SW480 (cell line): Measurements from ENCODE around the gene ADPRM.
"Not testable (repeated sequence)": the region's sequence is repeated elsewhere in the genome, so short reads cannot be mapped to it uniquely, and the experiment has no call there.

Experiments
- DNase-seq: peaks from one replicate; pipeline ENCODE4 v3.0.0-alpha.2; 2016; ENCODE audit warnings: low spot score

ADPRM gene

GRCh38 chr17:10699856-10700255 is 2.5 kb downstream of the ADPRM start:
- no peak for DNase-seq

DNA sequence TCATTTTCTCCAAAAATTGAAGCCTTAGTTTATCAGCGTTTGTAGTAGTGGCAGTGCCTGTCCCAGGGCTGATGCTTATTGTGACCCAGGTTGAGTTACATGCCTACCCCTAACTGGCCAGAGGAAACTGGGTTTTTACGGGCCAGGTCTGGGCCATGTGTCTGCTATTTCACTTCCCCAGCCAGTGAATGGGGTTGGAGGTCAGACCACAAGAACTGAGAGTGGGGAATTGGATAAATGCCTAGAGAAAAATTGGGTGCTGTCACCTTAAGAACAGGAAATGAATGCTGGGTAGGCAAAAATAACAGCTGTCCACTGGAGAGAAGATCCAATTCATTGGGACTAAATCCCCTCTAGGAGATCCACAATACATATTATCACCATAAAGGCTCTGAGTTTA is 5.2 kb downstream of the ADPRM start:
- no peak for DNase-seq

DNA sequence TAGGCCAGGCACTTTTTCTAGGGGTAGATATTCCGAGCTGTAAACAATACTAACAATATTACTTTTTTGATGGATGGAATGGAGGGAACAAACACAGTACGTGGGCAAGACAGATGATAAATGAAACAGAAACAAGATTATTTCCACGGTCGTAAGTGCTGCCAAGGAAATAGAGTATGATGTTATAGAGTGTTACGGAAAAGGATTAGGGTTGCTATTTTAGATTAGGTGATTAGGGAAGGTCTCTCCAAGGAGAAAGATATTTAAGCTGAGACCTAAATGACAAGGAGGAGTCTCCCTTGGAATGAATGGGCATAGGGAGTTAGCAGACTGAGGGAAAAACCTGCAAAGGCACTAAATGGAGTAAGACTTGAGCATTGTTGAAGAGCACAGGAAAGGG is 8.3 kb downstream of the ADPRM start:
- no peak for DNase-seq

DNA sequence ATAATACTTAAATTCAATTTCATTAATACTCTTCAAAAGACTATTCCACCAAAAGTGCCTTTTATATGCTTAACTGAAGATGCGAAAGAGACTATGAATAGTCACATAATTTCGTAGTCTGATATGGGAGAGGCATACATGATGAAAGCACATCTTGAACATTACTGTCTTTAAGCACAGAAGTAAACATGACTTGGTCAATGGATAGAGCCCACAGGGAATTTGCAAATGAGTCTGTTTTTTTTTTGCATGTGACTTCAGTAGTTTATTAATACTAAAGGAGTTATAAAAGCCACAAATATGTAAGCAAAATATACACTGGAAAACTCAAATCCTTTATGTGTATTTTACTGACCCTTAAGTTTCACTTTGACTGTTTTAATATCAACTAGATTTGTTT is 15.9 kb downstream of the ADPRM start:
- no peak for DNase-seq

- DNase-seq, result no peak
Observed at GRCh38 chr17:10716218-10716617, 18.8 kb downstream of the ADPRM start.

DNA sequence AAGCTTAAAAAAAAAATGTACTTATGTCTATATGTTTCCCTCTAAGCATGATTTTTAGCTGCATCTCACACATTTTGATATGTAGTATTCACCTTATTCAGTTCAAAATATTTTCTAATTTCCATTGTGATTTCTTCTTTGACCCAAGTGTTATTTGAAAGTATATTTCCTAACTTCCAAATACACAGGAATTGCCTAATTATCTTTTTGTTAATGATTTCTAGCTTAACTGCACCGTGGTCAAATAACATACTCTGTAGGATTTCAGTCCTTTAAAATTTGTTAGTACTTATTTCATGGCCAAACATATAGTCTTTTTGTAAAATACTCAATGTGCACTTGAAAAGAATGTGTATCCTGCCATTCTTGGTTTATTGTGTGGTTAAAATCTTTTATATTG is 21.2 kb downstream of the ADPRM start:
- no peak for DNase-seq

DNA sequence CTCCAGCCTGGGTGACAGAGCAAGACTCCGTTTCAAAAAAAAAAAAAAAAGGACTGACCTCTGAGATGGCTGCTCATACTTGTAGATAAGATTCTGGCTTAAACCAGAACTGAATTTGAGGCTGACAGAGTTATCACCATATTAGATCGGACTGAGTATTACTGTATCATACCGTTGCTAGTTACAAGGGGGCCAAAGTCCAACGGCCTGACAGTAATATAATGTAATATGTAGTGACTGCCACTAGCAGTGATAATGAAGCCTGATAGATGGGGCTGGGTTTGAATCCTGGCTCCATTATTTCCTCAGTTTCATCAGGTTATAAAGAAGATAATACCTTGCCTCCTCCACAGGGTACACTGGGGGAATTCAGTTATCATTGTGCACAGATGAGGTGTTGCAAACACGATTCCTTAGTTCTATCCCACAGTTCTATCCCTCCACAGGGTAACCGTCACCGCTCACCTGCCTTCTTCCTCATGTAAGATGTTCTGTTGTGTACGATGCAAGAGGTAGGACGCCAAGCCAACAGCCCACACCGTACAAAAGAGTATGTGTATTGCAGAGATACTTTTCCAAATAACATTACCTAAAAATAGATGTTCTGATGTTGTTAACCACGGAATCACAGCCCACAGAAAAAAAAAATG is 27.3 kb downstream of the ADPRM start:
- no peak for DNase-seq

GRCh38 chr17:10725262-10725661 is 27.9 kb downstream of the ADPRM start:
- no peak for DNase-seq

GRCh38 chr17:10726196-10726595 is 28.8 kb downstream of the ADPRM start:
- no peak for DNase-seq

DNA sequence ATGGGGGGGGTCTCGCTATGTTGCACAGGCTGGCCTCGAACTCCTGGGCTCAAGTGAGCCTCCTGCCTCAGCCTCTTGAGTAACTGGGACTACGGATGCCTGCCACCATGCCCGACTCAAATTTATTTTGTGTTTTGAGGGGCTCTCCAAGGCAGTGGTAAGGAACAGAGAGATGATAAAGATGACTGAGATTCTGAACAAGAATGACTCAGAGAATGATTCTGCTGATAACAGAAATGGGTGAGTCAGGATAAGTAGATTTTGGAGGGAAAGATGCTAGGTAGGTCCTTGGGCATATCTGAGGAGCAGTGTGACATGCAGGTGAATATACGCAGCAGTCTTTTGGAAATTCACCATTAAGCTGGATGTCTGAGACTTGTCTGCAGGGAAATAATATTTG is 29.8 kb downstream of the ADPRM start:
- DNase-seq, result no peak

- no peak for DNase-seq
Observed at GRCh38 chr17:10728331-10728892, 31.0 kb downstream of the ADPRM start.

GRCh38 chr17:10729334-10730193 is 32.2 kb downstream of the ADPRM start, which contains the start of gene TMEM220:
Gene TMEM220 (minus strand): TSS chr17:10730023. CDS start chr17:10729851, 172 bp downstream.
- no peak for DNase-seq

DNA sequence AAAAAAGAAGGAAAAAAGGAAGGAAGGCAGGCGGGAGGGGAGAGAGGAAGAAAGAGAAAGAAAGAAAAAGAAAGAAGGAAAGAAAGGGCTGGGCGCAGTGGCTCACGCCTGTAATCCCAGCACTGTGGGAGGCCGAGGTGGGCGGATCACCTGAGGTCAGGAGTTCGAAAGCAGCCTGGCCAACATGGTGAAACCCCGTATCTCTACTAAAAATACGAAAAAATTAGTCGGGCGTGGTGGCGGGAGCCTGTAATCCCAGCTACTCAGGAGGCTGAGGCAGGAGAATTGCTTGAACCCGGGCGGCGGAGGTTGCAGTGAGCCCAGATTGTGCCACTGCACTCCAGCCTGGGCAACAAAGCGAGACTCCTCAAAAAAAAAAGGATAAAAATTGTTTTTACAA is 32.9 kb downstream of the ADPRM start:
- DNase-seq, result not testable (repeated sequence)

- DNase-seq, result no peak
Observed at GRCh38 chr17:10731408-10731879, 34.0 kb downstream of the ADPRM start.

GRCh38 chr17:10732121-10732520 is 34.7 kb downstream of the ADPRM start:
- not testable (repeated sequence) for DNase-seq

GRCh38 chr17:10733666-10734065 is 36.3 kb downstream of the ADPRM start:
- DNase-seq, result no peak

DNA sequence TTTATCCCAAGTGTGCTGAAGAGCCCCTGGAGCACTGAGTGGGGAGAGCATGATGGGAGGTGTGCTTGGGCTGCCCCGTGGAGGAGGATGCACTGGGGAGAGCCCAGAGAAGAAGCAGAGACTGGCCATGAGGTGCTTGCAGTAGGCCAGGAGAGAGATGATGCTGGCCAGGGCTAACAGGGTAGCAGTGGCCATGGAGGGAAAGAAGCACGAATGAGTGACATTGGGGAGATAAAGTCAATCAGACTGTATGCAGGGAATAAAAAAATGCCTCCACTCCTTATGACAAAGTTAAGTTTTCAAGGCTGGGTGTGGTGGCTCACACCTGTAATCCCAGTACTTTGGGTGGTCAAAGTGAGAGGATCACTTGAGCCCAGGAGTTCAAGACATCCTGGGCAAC is 37.9 kb downstream of the ADPRM start:
- DNase-seq, result no peak

DNA sequence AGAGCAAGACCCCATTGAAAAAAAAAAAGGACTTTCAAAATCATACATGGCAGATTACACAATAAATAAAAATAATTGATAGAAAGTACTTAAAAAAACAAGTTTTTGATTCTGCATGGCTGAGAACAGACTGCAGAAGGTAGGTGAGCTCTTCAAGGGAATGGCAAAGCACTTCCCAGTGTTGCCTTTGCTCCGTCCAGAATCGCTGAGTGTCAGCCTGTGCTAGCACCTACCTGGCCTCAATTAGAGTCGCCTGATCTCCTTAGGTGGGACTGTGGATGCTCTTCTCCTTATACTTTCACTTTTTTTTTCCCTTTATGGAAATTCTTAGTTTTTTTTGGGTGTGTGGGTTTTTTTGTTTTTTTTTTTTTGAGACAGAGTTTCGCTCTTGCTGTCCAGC is 38.4 kb downstream of the ADPRM start:
- DNase-seq, result no peak

DNA sequence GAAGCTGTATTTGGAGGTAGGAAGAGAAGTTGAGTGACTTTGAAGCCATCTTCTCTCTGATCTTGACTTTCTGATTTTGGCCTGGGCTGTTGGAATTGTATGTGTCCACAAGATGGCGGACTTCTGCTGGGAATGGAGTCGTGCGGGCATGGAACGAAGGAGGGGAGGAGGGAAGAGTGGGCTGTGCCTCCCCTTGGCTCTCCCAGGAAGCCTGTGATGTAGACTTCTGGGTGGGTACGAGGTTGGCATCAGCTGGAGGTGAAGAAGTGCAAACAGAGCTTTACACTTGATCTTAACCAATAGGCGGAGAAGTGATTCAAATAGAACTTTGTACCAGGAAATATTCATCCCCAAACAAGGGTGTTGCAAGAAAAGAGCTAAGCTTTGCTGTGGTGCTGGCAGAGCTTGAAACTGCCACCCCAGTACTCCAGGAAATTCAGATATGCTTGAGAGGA is 39.8 kb downstream of the ADPRM start:
- peak; percentile 52 for DNase-seq

DNA sequence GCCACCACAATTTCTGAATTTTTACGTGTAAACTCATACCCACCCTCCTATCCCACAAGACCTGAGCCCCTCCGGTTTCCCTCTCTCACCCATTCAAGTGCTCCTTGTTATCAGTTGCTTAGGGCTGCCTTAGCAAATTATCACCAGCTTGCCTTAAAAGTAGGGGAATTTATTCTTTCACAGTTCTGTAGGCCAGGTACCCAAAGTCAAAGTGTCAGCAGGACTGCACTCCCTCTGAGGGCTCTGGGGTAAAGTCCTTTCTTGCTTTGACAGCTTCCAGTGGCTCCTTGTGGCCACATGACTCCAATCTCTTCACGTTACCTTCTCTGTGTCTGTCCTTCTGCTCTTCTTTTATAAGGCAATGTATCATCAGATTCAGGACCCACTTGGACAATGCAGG is 40.3 kb downstream of the ADPRM start:
- no peak for DNase-seq

DNA sequence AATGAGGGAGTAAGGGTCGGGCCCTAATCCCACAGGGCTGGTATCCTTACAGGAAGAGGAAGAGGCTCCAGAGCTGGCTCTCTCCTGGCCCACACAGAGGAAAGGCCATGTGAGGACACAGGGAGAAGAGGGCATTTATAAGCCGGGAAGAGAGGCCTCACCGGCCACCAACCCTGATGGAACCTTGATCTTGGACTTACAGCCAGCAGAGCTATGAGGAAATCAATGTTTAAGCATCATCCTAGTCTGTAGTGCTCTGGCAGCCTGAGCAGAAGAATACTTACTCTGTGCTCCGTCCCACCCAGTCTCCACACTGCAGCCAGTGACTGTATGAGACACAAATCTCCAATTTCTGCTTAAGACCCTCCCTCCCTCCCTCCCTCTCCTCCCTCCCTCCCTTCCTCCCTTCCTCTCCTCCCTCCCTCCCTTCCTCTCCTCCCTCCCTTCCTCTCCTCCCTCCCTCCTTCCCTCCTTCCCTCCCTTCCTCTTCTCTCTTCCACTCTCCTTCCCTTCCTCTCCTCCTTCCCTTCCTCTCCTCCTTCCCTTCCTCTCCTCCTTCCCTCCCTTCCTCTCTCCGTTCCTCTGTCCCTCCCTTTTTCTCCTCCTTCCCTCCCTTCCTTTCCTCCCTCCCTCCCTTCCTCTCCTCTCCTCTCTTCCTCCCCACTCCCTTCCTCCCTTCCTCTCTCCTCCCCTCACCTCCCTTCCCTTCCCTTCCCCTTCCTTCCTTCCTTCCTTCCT is 41.3 kb downstream of the ADPRM start:
- no peak for DNase-seq

DNA sequence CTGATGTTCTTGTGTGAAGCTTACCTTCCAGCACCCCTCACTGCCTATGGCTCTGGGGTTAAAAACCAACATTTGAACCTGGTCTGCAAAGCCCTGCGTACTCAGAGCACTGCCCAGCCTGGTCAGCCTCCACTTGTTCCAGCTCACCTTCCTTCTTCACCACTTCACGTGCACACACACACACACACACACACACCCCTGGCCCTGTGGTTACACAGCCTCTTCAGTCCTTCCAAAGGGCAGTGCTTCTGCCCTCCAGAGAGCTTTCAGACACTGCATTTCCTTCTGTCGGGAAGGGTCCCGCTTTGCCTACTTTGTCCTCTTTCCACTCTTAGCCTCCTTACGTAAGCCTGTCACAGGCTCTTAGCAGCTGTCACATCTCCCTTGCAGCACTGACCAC is 42.0 kb downstream of the ADPRM start:
- no peak for DNase-seq
